Coronary artery (tissue), 2 donors: ENCODE results near the gene EPHX1.

Source experiments
- DNase-seq: peaks from one replicate; pipeline ENCODE4 v3.0.0-alpha.2; 2017; ENCODE audit warnings: low spot score
- H3K27ac ChIP-seq, 2 donors: fragments of 200-600 bp; sonication (generic); one replicate each; pipeline ENCODE4 v1.5.1; 2016 to 2019
- H3K4me3 ChIP-seq: fragments of 200-600 bp; sonication (generic); 2 replicates; pipeline ENCODE4 v1.5.1; 2016; ENCODE audit warnings: mild to moderate bottlenecking, moderate library complexity
- CTCF ChIP-seq: fragments of 200-600 bp; sonication (generic); IDR thresholded peaks from one replicate; pipeline ENCODE4 v1.5.1; 2019; ENCODE audit warnings: antibody characterized with exemption

The EPHX1 gene

GRCh38 chr1:225766967-225767633 lies 42.8 kb upstream of the EPHX1 start:
- DNase-seq: peak; percentile 78
- Histone ChIP-seq H3K27ac (peak overlapping the region; percentile 71 to 88), H3K4me3 (peak overlapping the region; percentile 20)
- TF ChIP-seq CTCF: no peak

- H3K27ac ChIP-seq: peak overlapping the region; percentile 71 to 88
- H3K4me3 ChIP-seq: peak overlapping the region; percentile 20
- no peak for TF ChIP-seq CTCF
- peak; percentile 81 for DNase-seq
These were observed 42.0 kb upstream of the EPHX1 start for GRCh38 chr1:225767634-225768540.

- H3K27ac ChIP-seq: peak overlapping the region in 1 of 2 donors; percentile 88
- no peak overlapping the region for H3K4me3 ChIP-seq
- TF ChIP-seq CTCF: no peak
- DNase-seq: peak; percentile 24
These were observed 41.1 kb upstream of the EPHX1 start for GRCh38 chr1:225768662-225769426.

GRCh38 chr1:225769687-225770086 lies 40.2 kb upstream of the EPHX1 start:
- Histone ChIP-seq H3K4me3 (no peak overlapping the region), H3K27ac (no peak overlapping the region)
- DNase-seq: no peak
- TF ChIP-seq CTCF: no peak

GRCh38 chr1:225770561-225771248 lies 39.2 kb upstream of the EPHX1 start:
- TF ChIP-seq CTCF: no peak
- no peak overlapping the region for H3K27ac ChIP-seq
- no peak overlapping the region for H3K4me3 ChIP-seq
- no peak for DNase-seq

- TF ChIP-seq CTCF: no peak
- no peak overlapping the region for H3K4me3 ChIP-seq
- H3K27ac ChIP-seq: peak overlapping the region in 1 of 2 donors; percentile 40
- peak; percentile 63 for DNase-seq
These were observed 38.1 kb upstream of the EPHX1 start for GRCh38 chr1:225771661-225772322.
